Thyroid gland (tissue), 4 donors: ENCODE measurements around the gene PALM3. TPM values are rescaled to one million over a fixed set of nuclear protein-coding genes. Genes with fewer than 3 reads are reported as not detected.

Source experiments
- DNase-seq, 2 donors: peaks; one replicate each; pipeline ENCODE4 v3.0.0-alpha.2; 2019
- H3K27ac ChIP-seq, 3 donors: fragments of 200-600 bp; sonication (generic); 1 replicate in 2 of 3; 2 replicates in 1 of 3; pipeline ENCODE4 v1.5.1; 2016 to 2019; ENCODE audit warnings: mild to moderate bottlenecking in 1 of 3, moderate library complexity in 1 of 3
- H3K27me3 ChIP-seq: fragments of 200-600 bp; sonication (generic); one replicate; pipeline ENCODE4 v1.5.1; 2019
- H3K36me3 ChIP-seq, 2 donors: fragments of 200-600 bp; sonication (generic); one replicate each; pipeline ENCODE4 v1.5.1; 2016 to 2019
- H3K4me1 ChIP-seq, 2 donors: fragments of 200-600 bp; sonication (generic); one replicate each; pipeline ENCODE4 v1.5.1; 2017 to 2019
- H3K4me3 ChIP-seq, 3 donors: fragments of 200-600 bp; sonication (generic); replicated peaks in 1 of 3; 1 replicate in 2 of 3; 2 replicates in 1 of 3; pipeline ENCODE4 v1.5.1; 2016; ENCODE audit warnings: mild to moderate bottlenecking in 1 of 3
- H3K9me3 ChIP-seq: fragments of 200-600 bp; sonication (generic); one replicate; pipeline ENCODE4 v1.5.1; 2017
- CTCF ChIP-seq, 6 experiments: fragments of 200-600 bp in 3 of 6; fragments of 450-650 bp in 3 of 6; sonication (generic) in 3 of 6; IDR thresholded peaks; one replicate each; pipeline ENCODE4 v1.5.1; 2016 to 2019; ENCODE audit warnings: antibody characterized with exemption in 6 of 6, mild to moderate bottlenecking in 2 of 6, inconsistent platforms in 1 of 6, moderate library complexity in 1 of 6
- POLR2A ChIP-seq, 2 donors: fragments of 450-650 bp; IDR thresholded peaks; one replicate each; pipeline ENCODE4 v1.6.1; 2017; ENCODE audit warnings: antibody characterized with exemption in 2 of 2, mild to moderate bottlenecking in 2 of 2, moderate library complexity in 1 of 2
- WGBS, 2 donors: methylation state at CpG; one replicate each; pipeline ENCODE4 v1.1.5; 2017; 5-methylcytosine and 5-hydroxymethylcytosine counted together
- intact Hi-C: fragments of 100-400 bp; cut with DNase I; formaldehyde crosslinking; loops from one replicate; pipeline ENCODE4 v1.15.1; 2023
- total RNA-seq, 4 donors: library from RNA; depleted of rRNA; stranded (reverse); fragments of >200 nt; gene quantifications; one replicate each; pipeline ENCODE4 v1.2.3, GENCODE V29; 2016

The PALM3 gene
- total RNA-seq, 4 donors from 2014 or later: 4.8 to 9.6 (median 6.8) TPM

DNA sequence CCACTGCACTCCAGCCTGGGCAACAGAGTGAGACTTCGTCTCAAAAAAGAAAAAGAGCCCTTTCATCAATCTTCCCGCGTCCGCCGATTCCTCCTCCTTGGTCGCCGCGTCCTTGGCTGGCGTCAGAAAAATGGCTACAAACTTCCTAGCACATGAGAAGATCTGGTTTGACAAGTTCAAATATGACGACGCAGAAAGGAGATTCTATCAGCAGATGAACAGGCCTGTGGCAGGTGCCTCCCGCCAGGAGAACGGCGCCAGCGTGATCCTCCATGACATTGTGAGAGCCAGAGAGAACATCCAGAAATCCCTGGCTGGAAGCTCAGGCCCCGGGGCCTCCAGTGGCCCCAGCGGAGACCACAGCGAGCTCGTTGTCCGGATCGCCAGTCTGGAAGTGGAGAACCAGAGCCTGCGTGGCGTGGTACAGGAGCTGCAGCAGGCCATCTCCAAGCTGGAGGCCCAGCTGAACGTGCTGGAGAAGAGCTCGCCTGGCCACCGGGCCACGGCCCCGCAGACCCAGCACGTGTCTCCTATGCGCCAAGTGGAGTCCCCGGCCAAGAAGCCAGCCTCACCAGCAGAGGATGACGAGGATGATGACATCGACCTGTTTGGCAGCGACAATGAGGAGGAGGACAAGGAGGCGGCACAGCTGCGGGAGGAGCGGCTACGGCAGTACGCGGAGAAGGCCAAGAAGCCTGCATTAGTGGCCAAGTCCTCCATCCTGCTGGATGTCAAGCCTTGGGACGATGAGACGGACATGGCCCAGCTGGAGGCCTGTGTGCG lies 8.6 kb upstream of the PALM3 start:
- DNase-seq: no peak
- no peak overlapping the region for H3K4me3 ChIP-seq
- WGBS, 2 donors: 94 to 97% methylated on average over 33 to 43 of the region's 43 CpGs
- H3K9me3 ChIP-seq: no peaks in the 10 kb centered on the region
- no peak overlapping the region for H3K27ac ChIP-seq
- intact Hi-C loops: loop anchor here (5.0 kb wide), 1 partner anchor 113 kb away; no protein-coding TSS in a partner anchor
- no peaks in the 10 kb centered on the region for H3K36me3 ChIP-seq
- H3K27me3 ChIP-seq: no peaks in the 10 kb centered on the region
- TF ChIP-seq CTCF (IDR thresholded peaks at IDR 0.05): no peak
- no peak for TF ChIP-seq POLR2A (IDR thresholded peaks at IDR 0.05)
- peaks cover 11 to 19% of the 10 kb centered on the region in 2 donors for H3K4me1 ChIP-seq

GRCh38 chr19:14066134-14066533 lies 4.3 kb upstream of the PALM3 start:
- intact Hi-C loops: no loop called here
- no peaks in the 10 kb centered on the region for H3K9me3 ChIP-seq
- no peaks in the 10 kb centered on the region for H3K36me3 ChIP-seq
- peaks cover 6 to 7% of the 10 kb centered on the region in 2 donors for H3K4me1 ChIP-seq
- no peak overlapping the region for H3K27ac ChIP-seq
- WGBS, 2 donors: 72 to 82% methylated on average over 2 of the region's 2 CpGs
- H3K4me3 ChIP-seq: no peak overlapping the region
- no peaks in the 10 kb centered on the region for H3K27me3 ChIP-seq
- no peak for DNase-seq
- TF ChIP-seq POLR2A (IDR thresholded peaks at IDR 0.05) (no peak), CTCF (IDR thresholded peaks at IDR 0.05) (no peak)

- Histone ChIP-seq H3K27me3 (no peaks in the 10 kb centered on the region), H3K4me1 (peaks cover 11 to 35% of the 10 kb centered on the region in 2 donors), H3K9me3 (no peaks in the 10 kb centered on the region), H3K4me3 (no peak overlapping the region), H3K36me3 (no peaks in the 10 kb centered on the region), H3K27ac (no peak overlapping the region)
- intact Hi-C loops: no loop called here
- TF ChIP-seq POLR2A (IDR thresholded peaks at IDR 0.05) (no peak), CTCF (IDR thresholded peaks at IDR 0.05) (no peak)
- 78 to 81% methylated on average over 7 of the region's 7 CpGs for WGBS, 2 donors
- no peak for DNase-seq
Measured at GRCh38 chr19:14063105-14063504, 1.2 kb upstream of the PALM3 start.

DNA sequence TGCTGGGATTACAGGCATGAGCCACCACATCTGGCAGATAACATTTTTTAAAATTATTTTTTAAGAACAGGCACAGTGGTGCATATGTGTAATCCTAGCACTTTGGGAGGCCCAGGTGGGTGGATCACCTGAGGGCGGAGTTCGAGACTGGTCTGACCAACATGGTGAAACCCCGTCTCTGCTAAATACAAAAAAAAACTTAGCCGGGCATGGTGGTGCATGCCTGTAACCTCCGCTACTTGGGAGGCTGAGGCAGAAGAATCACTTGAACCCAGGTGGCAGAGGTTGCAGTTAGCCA lies 631 bp upstream of the PALM3 start:
- peak overlapping the region in 1 of 3 donors; percentile 87 for H3K27ac ChIP-seq
- no peak for DNase-seq
- H3K4me3 ChIP-seq: no peak overlapping the region
- intact Hi-C loops: no loop called here
- peaks cover 16 to 41% of the 10 kb centered on the region in 2 donors for H3K4me1 ChIP-seq
- WGBS, 2 donors: 77 to 88% methylated on average over 5 of the region's 5 CpGs
- no peaks in the 10 kb centered on the region for H3K9me3 ChIP-seq
- TF ChIP-seq CTCF (IDR thresholded peaks at IDR 0.05) (no peak), POLR2A (IDR thresholded peaks at IDR 0.05) (no peak)
- no peaks in the 10 kb centered on the region for H3K36me3 ChIP-seq
- H3K27me3 ChIP-seq: no peaks in the 10 kb centered on the region

GRCh38 chr19:14061081-14061749 lies 661 bp downstream of the PALM3 start:
- intact Hi-C loops: no loop called here
- Histone ChIP-seq H3K36me3 (no peaks in the 10 kb centered on the region), H3K4me1 (peaks cover 16 to 45% of the 10 kb centered on the region in 2 donors), H3K4me3 (peak overlapping the region in 2 of 3 donors; percentile 34 to 40), H3K9me3 (no peaks in the 10 kb centered on the region), H3K27ac (peak overlapping the region; percentile 68 to 87 (median 86)), H3K27me3 (no peaks in the 10 kb centered on the region)
- WGBS, 2 donors: 54 to 61% methylated on average over 9 of the region's 9 CpGs
- no peak for TF ChIP-seq POLR2A (IDR thresholded peaks at IDR 0.05)
- TF ChIP-seq CTCF (IDR thresholded peaks at IDR 0.05): no peak
- peak; percentile 35 to 47 for DNase-seq
